Measurements from ENCODE around the gene APOB.

APOB gene

GRCh38 chr2:21019000-21019677 is 24.7 kb downstream of the APOB start:
- no peak for DNase-seq

- DNase-seq: no peak
Measured at GRCh38 chr2:21018290-21018689, 25.6 kb downstream of the APOB start.

- no peak for DNase-seq
Measured at GRCh38 chr2:21017748-21018276, 26.1 kb downstream of the APOB start.

GRCh38 chr2:21015281-21015645 is 28.6 kb downstream of the APOB start:
- no peak for DNase-seq

- DNase-seq: no peak
Measured at GRCh38 chr2:21014364-21015280, 29.3 kb downstream of the APOB start.

GRCh38 chr2:21013043-21013816 is 30.6 kb downstream of the APOB start:
- DNase-seq: no peak

- no peak for DNase-seq
Measured at GRCh38 chr2:21012557-21012937, 31.3 kb downstream of the APOB start.

- DNase-seq: no peak
Measured at GRCh38 chr2:21011876-21012556, 31.9 kb downstream of the APOB start.

GRCh38 chr2:21011453-21011852 is 32.4 kb downstream of the APOB start:
- no peak for DNase-seq

- no peak for DNase-seq
Measured at GRCh38 chr2:21010813-21011439, 32.9 kb downstream of the APOB start.

GRCh38 chr2:21009662-21010225 is 34.1 kb downstream of the APOB start:
- no peak for DNase-seq

- no peak for DNase-seq
Measured at GRCh38 chr2:21008790-21009661, 34.8 kb downstream of the APOB start.

- no peak for DNase-seq
Measured at GRCh38 chr2:21008014-21008789, 35.7 kb downstream of the APOB start.

GRCh38 chr2:21007129-21008013 is 36.5 kb downstream of the APOB start:
- DNase-seq: no peak

- no peak for DNase-seq
Measured at GRCh38 chr2:21006423-21007128, 37.3 kb downstream of the APOB start.

- DNase-seq: no peak
Measured at GRCh38 chr2:21005700-21006422, 38.0 kb downstream of the APOB start.

- no peak for DNase-seq
Measured at GRCh38 chr2:21005111-21005699, 38.7 kb downstream of the APOB start.
